Inflammatory macrophage (primary cell): ENCODE results near the gene IL37.

Source experiments
- DNase-seq, 2 donors: peaks; one replicate each; pipeline ENCODE4 v3.0.0-alpha.2; 2020 to 2022

Gene IL37

DNA sequence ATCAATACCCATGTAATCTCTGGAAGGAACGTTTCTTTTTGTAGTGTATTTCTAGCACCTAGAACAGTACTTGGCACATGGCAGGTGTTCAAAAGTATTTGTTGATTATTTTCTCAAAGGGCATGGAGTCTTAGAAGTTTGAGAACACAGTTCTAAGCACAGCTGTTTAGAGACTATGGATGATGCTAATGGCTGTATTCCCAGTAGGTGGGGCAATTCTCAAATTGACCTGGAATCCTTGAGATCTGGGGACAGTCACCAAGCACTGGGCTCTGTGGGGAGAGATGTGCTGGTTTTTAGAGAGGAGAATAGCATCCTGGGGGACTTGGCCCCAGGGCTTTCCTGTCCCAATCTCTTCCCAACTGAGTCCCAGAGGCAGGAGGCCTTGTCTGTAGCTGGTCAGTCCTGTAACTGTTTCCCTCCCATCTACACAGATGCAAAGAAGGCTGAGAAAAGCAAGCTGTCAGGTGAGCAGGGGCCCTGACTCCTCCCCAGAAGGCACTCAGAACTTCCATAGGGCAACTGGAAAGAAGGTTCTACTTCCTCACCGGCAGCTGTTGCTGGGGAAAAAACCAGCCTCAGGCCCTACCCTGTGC, 49.4 kb downstream of the IL37 start:
- no peak for DNase-seq

DNA sequence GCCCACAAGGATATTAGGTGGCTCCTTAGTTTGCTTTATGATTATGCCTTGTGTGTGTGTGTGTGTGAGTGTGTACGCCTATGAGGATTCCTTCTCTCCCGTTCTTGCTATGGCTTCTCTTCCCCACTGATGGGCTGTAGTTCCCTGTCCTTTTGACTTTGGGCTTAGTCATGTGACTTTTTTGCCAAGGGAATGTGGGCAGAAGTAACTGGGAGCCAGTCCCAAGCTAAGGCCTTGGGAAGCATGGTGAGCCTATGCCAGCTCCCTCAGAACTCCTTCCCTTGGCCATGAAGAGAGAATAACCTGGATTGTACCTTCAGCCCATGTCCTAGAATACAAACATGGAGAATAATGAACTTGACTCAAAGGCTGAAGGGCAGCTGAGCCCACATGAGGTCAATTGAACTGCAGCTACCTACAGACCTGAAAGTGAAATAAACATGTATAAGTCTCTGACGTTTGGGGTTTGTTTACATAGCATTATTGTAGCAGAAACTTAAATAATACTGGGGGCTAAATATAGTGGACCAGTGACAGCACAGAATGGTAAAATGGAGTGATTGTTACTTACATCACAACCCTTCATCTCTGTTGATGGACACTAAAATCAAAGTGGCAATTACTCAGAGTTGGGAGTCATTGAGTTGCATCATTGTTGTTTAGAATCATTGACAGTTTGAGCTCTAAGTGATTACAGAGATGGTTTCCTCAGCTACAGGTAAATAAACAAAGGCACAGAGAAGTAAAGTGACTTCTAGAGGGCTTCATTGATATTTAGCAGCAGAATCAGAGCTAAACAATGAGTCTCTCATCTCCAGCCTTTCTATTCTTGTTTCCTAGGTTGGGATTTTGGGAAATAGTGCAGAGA, 51.6 kb downstream of the IL37 start:
- no peak for DNase-seq

DNA sequence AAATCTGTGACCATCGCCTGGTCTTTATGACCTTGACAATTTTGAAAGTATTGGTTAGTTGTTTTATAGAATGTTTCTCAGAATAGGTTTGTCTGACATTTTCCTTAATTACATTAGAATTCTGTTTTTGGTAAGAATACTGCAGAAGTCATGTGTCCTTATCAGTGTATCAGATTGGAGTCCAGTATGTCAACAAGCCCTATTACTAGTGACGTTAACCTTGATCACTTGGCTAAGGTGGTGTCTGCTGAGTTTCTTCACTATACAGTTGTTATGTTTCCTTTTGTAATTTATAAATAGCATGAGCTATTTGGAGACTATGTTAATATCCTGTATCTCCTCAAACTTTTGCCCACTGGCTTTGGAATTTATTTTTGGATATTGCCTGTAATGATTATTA, 56.1 kb downstream of the IL37 start:
- DNase-seq, result no peak
